HCT116 (cell line): ENCODE results near the gene FGFBP1. TPM values are rescaled to one million over a fixed set of nuclear protein-coding genes. Genes with fewer than 3 reads are reported as not detected.

Experiments
- ATAC-seq: fragments of 200-7000 bp; cut with Tn5 transposase; 2 replicates; pipeline ENCODE4 v1.9.1; 2020; ENCODE audit warnings: mild to moderate bottlenecking, moderate library complexity
- BruUV-seq: library from RNA; stranded (reverse); fragments of 400-500 nt; replicated peaks from 2 replicates; lab custom pipeline; 2021; lab: Mats Ljungman, UMichigan
- CTCF ChIA-PET: fragments of 300-600 bp; sonication (Branson Sonifier 250); formaldehyde crosslinking; loops from one replicate; lab custom pipeline; 2021; ENCODE audit warnings: antibody characterized with exemption; lab: Charles Lee
- POLR2A ChIA-PET: fragments of 300-600, 350-600 bp; sonication (Branson Sonifier 250); formaldehyde crosslinking; loops from one replicate; lab custom pipeline; 2021; ENCODE audit warnings: antibody characterized with exemption; lab: Charles Lee
- RAD21 ChIA-PET, 2 experiments: fragments of 300-600 bp; sonication (Branson Sonifier 250); formaldehyde crosslinking; loops; one replicate each; lab custom pipeline; 2023; ENCODE audit warnings: low total read pairs in 2 of 2; ENCODE audit not compliant: uncharacterized antibody in 2 of 2, unreplicated experiment in 2 of 2, low non-redundant PET in 1 of 2; lab: Charles Lee
- DNase-seq: peaks from one replicate; pipeline ENCODE4 v3.0.0-alpha.2; 2010; ENCODE audit warnings: low read depth, low spot score
- H2AFZ ChIP-seq: fragments of 200-600 bp; shearing (Covaris generic), sonication (generic); 2 replicates; pipeline ENCODE4 v1.6.1; 2017; ENCODE audit warnings: low read depth, mixed run types, mixed read lengths, antibody characterized with exemption, low read length; ENCODE audit not compliant: poor library complexity, severe bottlenecking
- H3K27ac ChIP-seq: 2 replicates; pipeline ENCODE4 v1.5.1; 2012; ENCODE audit warnings: low read depth, low read length
- H3K27me3 ChIP-seq: fragments of 200-600 bp; sonication (generic); 2 replicates; pipeline ENCODE4 v1.6.1; 2016; ENCODE audit warnings: mixed run types, low read length, mixed read lengths; ENCODE audit not compliant: insufficient read depth
- H3K36me3 ChIP-seq, 2 experiments: fragments of 200-500 bp in 1 of 2; fragments of 200-600 bp in 1 of 2; sonication (Bioruptor generic) in 1 of 2; sonication (generic) in 1 of 2; 2 replicates each; pipeline versions ENCODE4 v1.5.1 to v1.6.1; 2014 to 2016; ENCODE audit warnings: low read length in 2 of 2, inconsistent platforms in 1 of 2, mixed read lengths in 1 of 2, mixed run types in 1 of 2; ENCODE audit not compliant: insufficient read depth in 2 of 2, control insufficient read depth in 1 of 2
- H3K4me1 ChIP-seq, 2 experiments: fragments of 200-600 bp in 1 of 2; sonication (generic) in 1 of 2; 2 replicates each; pipeline versions ENCODE4 v1.5.1 to v1.6.1; 2012 to 2017; ENCODE audit warnings: low read length in 2 of 2, inconsistent platforms in 1 of 2, mild to moderate bottlenecking in 1 of 2, mixed read lengths in 1 of 2, mixed run types in 1 of 2, moderate library complexity in 1 of 2; ENCODE audit not compliant: insufficient read depth in 2 of 2, control insufficient read depth in 1 of 2
- H3K4me2 ChIP-seq: fragments of 200-600 bp; sonication (generic); 2 replicates; pipeline ENCODE4 v1.6.1; 2017; ENCODE audit warnings: mixed run types, low read length, mixed read lengths
- H3K4me3 ChIP-seq, 2 experiments: fragments of 200-600 bp in 1 of 2; sonication (generic) in 1 of 2; replicated peaks in 1 of 2; 2 replicates each; pipeline ENCODE4 v1.5.1; 2011 to 2016; ENCODE audit warnings: low read length in 2 of 2, control low read depth in 1 of 2, low read depth in 1 of 2, mild to moderate bottlenecking in 1 of 2, mixed read lengths in 1 of 2, mixed run types in 1 of 2
- H3K79me2 ChIP-seq: fragments of 200-600 bp; sonication (generic); 2 replicates; pipeline ENCODE4 v1.6.1; 2017; ENCODE audit warnings: mild to moderate bottlenecking, mixed run types, low read length, moderate library complexity, mixed read lengths; ENCODE audit not compliant: insufficient read depth
- H3K9ac ChIP-seq: fragments of 200-600 bp; sonication (generic); 2 replicates; pipeline ENCODE4 v1.6.1; 2016; ENCODE audit warnings: low read length, mixed read lengths
- H3K9me2 ChIP-seq: fragments of 200-600 bp; sonication (generic), shearing (Covaris generic); 2 replicates; pipeline ENCODE4 v1.6.1; 2017; ENCODE audit warnings: mixed run types, mild to moderate bottlenecking, moderate library complexity; ENCODE audit not compliant: insufficient read depth
- H3K9me3 ChIP-seq, 2 experiments: fragments of 200-500 bp in 1 of 2; fragments of 200-600 bp in 1 of 2; sonication (Bioruptor generic) in 1 of 2; sonication (generic) in 1 of 2; 2 replicates each; pipeline ENCODE4 v1.6.1; 2014 to 2017; ENCODE audit warnings: low read length in 2 of 2, mixed read lengths in 2 of 2, inconsistent platforms in 1 of 2, low read depth in 1 of 2, mild to moderate bottlenecking in 1 of 2, mixed run types in 1 of 2, moderate library complexity in 1 of 2; ENCODE audit not compliant: control insufficient read depth in 1 of 2, insufficient read depth in 1 of 2
- H4K20me1 ChIP-seq: fragments of 200-600 bp; sonication (generic), shearing (Covaris generic); 2 replicates; pipeline ENCODE4 v1.6.1; 2017; ENCODE audit warnings: mixed run types, mild to moderate bottlenecking, moderate library complexity; ENCODE audit not compliant: insufficient read depth
- CEBPB ChIP-seq: IDR thresholded peaks from 2 replicates; pipeline ENCODE4 v1.6.1; 2012; ENCODE audit warnings: low read depth
- EGR1 ChIP-seq: IDR thresholded peaks from 2 replicates; pipeline ENCODE4 v1.6.1; 2012; ENCODE audit warnings: low read depth
- EZH2 ChIP-seq: fragments of 200-600 bp; sonication (generic); IDR thresholded peaks from 2 replicates; pipeline ENCODE4 v1.6.1; 2017; ENCODE audit warnings: antibody characterized with exemption, mixed run types
- EZH2phosphoT487 ChIP-seq: fragments of 200-600 bp; IDR thresholded peaks from 2 replicates; pipeline ENCODE4 v1.6.1; 2018; ENCODE audit warnings: antibody characterized with exemption, borderline replicate concordance
- JUND ChIP-seq: IDR thresholded peaks from 2 replicates; pipeline ENCODE4 v1.6.1; 2012
- SIN3A ChIP-seq: IDR thresholded peaks from 2 replicates; pipeline ENCODE4 v1.6.1; 2012; ENCODE audit warnings: low read depth
- TCF7L2 ChIP-seq: IDR thresholded peaks from 2 replicates; pipeline ENCODE4 v1.7.0; 2011; ENCODE audit warnings: borderline replicate concordance, inconsistent platforms; ENCODE audit not compliant: insufficient read depth, insufficient read length; ENCODE audit errors: extremely low read depth
- YY1 ChIP-seq: IDR thresholded peaks from 2 replicates; pipeline ENCODE4 v1.6.1; 2011; ENCODE audit warnings: low read length, low read depth, moderate library complexity, mild to moderate bottlenecking; ENCODE audit not compliant: insufficient replicate concordance; ENCODE audit errors: extremely low read depth
- ZFX ChIP-seq: fragments of 450-650 bp; IDR thresholded peaks from 2 replicates; pipeline ENCODE4 v1.6.1; 2017
- ZNF274 ChIP-seq: fragments of 200-500 bp; sonication (Bioruptor generic); IDR thresholded peaks from 2 replicates; pipeline ENCODE4 v1.6.1; 2014; ENCODE audit warnings: mild to moderate bottlenecking, low read depth, low read length, inconsistent platforms
- intact Hi-C: fragments of 100-400 bp; cut with micrococcal nuclease; formaldehyde crosslinking; loops from 2 replicates; pipeline ENCODE4 v1.10.0; 2022
- total RNA-seq: library from RNA; stranded (reverse); gene quantifications from one replicate; pipeline ENCODE4 v1.2.1, GENCODE V29; 2021; ENCODE audit not compliant: unreplicated experiment
- TF ChIP-seq, protein P1 (sequence below): IDR thresholded peaks from 2 replicates; pipeline ENCODE4 v1.6.1; 2012
- TF ChIP-seq, protein P2 (sequence below): IDR thresholded peaks from 2 replicates; pipeline ENCODE4 v1.6.1; 2012; ENCODE audit warnings: low read depth
- TF ChIP-seq, protein P3 (sequence below): IDR thresholded peaks from 2 replicates; pipeline ENCODE4 v1.6.1; 2011; ENCODE audit warnings: mild to moderate bottlenecking, low read length, moderate library complexity; ENCODE audit not compliant: insufficient replicate concordance; ENCODE audit errors: extremely low read depth

Gene FGFBP1
- total RNA-seq, 1 experiment from 2014 or later, result 8.7 TPM

DNA sequence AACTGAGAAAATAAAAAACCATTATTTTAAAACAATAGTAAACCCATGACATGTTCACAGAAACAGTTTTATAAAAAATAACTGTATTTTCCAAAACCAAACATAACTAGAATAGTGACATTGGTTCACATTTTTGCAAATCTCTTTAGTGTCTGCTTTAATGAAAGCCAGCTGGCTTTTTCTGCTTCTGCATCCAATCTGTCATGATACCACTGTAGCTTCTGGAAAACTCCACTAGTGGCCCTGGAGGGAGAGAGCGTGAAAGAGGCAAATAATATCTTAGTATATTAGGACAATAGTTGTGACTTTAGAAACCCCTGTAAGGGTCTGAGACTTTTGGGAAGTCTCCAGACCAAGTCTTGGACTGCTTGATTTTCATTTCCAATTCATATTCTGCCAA lies 31.1 kb downstream of the FGFBP1 start:
- no peaks in the 10 kb centered on the region for H3K27me3 ChIP-seq
- H3K36me3 ChIP-seq, result no peaks in the 10 kb centered on the region
- H3K4me1 ChIP-seq, result peaks cover 19 to 35% of the 10 kb centered on the region in 2 experiments
- ATAC-seq (no peak), DNase-seq (no peak)
- TF ChIP-seq, protein P1, sequence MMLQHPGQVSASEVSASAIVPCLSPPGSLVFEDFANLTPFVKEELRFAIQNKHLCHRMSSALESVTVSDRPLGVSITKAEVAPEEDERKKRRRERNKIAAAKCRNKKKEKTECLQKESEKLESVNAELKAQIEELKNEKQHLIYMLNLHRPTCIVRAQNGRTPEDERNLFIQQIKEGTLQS, result no peak
- TF ChIP-seq, protein P2, sequence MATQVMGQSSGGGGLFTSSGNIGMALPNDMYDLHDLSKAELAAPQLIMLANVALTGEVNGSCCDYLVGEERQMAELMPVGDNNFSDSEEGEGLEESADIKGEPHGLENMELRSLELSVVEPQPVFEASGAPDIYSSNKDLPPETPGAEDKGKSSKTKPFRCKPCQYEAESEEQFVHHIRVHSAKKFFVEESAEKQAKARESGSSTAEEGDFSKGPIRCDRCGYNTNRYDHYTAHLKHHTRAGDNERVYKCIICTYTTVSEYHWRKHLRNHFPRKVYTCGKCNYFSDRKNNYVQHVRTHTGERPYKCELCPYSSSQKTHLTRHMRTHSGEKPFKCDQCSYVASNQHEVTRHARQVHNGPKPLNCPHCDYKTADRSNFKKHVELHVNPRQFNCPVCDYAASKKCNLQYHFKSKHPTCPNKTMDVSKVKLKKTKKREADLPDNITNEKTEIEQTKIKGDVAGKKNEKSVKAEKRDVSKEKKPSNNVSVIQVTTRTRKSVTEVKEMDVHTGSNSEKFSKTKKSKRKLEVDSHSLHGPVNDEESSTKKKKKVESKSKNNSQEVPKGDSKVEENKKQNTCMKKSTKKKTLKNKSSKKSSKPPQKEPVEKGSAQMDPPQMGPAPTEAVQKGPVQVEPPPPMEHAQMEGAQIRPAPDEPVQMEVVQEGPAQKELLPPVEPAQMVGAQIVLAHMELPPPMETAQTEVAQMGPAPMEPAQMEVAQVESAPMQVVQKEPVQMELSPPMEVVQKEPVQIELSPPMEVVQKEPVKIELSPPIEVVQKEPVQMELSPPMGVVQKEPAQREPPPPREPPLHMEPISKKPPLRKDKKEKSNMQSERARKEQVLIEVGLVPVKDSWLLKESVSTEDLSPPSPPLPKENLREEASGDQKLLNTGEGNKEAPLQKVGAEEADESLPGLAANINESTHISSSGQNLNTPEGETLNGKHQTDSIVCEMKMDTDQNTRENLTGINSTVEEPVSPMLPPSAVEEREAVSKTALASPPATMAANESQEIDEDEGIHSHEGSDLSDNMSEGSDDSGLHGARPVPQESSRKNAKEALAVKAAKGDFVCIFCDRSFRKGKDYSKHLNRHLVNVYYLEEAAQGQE, result no peak
- TF ChIP-seq EZH2 (no peak), EZH2phosphoT487 (no peak), TCF7L2 (no peak), EGR1 (no peak), ZFX (no peak), SIN3A (no peak), CEBPB (no peak), ZNF274 (no peak), YY1 (no peak), JUND (no peak)
- TF ChIP-seq, protein P3, sequence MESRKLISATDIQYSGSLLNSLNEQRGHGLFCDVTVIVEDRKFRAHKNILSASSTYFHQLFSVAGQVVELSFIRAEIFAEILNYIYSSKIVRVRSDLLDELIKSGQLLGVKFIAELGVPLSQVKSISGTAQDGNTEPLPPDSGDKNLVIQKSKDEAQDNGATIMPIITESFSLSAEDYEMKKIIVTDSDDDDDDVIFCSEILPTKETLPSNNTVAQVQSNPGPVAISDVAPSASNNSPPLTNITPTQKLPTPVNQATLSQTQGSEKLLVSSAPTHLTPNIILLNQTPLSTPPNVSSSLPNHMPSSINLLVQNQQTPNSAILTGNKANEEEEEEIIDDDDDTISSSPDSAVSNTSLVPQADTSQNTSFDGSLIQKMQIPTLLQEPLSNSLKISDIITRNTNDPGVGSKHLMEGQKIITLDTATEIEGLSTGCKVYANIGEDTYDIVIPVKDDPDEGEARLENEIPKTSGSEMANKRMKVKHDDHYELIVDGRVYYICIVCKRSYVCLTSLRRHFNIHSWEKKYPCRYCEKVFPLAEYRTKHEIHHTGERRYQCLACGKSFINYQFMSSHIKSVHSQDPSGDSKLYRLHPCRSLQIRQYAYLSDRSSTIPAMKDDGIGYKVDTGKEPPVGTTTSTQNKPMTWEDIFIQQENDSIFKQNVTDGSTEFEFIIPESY, result no peak
- intact Hi-C loops, result no loop called here
- H3K79me2 ChIP-seq, result no peaks in the 10 kb centered on the region
- H3K4me2 ChIP-seq, result no peak overlapping the region
- RAD21 ChIA-PET, result no interaction called here
- H3K9ac ChIP-seq, result peak overlapping the region; percentile 65; the same call in 1 of the 2 replicates
- no peak overlapping the region for H2AFZ ChIP-seq
- H4K20me1 ChIP-seq, result no peaks in the 10 kb centered on the region
- no TSS peak for BruUV-seq
- H3K4me3 ChIP-seq, result no peak overlapping the region
- no peaks in the 10 kb centered on the region for H3K9me2 ChIP-seq
- no peak overlapping the region for H3K27ac ChIP-seq
- no peaks in the 10 kb centered on the region; a peak in 1 of 4 replicates for H3K9me3 ChIP-seq
- POLR2A ChIA-PET, result interaction anchor here (1.3 to 2.5 kb wide), 3 partner anchors 9 to 14 kb away, joined by 4 to 11 read pairs (median 10); no protein-coding TSS in a partner anchor
- CTCF ChIA-PET, result interaction anchor here (0.8 to 2.2 kb wide), 2 partner anchors 48 to 102 kb away, joined by 3 to 17 read pairs; no protein-coding TSS in a partner anchor
